KOPT-K1 (cell line): Measurements from ENCODE around the gene ANXA3.
"Not testable (repeated sequence)": the region's sequence is repeated elsewhere in the genome, so short reads cannot be mapped to it uniquely, and the experiment has no call there.

ENCODE experiments used
- H3K27ac ChIP-seq: fragments of 200-600 bp; sonication (generic); 2 replicates; pipeline ENCODE4 v1.5.1; 2016; ENCODE audit warnings: antibody characterized with exemption, mild to moderate bottlenecking, low read depth, low read length; ENCODE audit not compliant: poor library complexity, severe bottlenecking
- H3K36me3 ChIP-seq: fragments of 200-600 bp; sonication (generic); 2 replicates; pipeline ENCODE4 v1.5.1; 2017; ENCODE audit warnings: antibody characterized with exemption, mild to moderate bottlenecking, low read length, moderate library complexity; ENCODE audit not compliant: insufficient read depth
- H3K9me3 ChIP-seq: fragments of 200-600 bp; sonication (generic); 2 replicates; pipeline ENCODE4 v1.5.1; 2017; ENCODE audit warnings: antibody characterized with exemption, low read length, mild to moderate bottlenecking; ENCODE audit not compliant: insufficient read depth, poor library complexity, severe bottlenecking

ANXA3 gene

DNA sequence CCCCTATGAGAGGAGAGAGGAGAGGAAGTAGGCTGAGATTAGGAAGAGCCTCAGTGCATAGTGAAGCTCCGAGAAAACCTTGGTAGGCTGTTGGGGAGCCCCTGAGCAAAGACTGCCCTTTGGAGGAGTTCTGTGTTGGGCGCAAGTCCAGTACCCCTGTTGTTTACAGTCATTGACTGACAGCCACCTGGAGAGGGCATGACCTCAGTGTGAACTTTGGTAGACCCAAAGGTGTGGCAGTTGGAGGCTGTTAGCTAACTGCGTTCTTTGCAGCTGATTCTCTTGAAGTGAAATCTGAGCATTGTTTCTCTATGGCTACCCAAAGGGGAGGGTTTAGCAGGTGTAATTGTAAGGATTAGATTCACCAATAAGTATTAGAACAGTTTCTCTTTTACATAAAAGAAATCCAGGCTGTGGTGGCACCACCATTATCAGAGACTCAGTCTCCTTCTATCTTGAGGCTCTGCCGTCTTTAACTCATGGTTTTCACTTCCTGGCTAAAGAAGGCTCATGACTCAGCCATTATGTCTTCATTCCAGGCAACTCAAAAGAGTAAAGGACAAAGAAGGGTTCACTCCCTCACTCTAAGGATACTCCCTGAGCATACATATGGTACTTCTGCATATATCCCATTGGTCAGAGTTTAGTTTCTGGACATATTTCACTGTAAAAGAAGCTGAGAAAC is 33.4 kb downstream of the ANXA3 start:
- no peak overlapping the region for H3K27ac ChIP-seq
- H3K9me3 ChIP-seq, result no peaks in the 10 kb centered on the region
- no peaks in the 10 kb centered on the region for H3K36me3 ChIP-seq

DNA sequence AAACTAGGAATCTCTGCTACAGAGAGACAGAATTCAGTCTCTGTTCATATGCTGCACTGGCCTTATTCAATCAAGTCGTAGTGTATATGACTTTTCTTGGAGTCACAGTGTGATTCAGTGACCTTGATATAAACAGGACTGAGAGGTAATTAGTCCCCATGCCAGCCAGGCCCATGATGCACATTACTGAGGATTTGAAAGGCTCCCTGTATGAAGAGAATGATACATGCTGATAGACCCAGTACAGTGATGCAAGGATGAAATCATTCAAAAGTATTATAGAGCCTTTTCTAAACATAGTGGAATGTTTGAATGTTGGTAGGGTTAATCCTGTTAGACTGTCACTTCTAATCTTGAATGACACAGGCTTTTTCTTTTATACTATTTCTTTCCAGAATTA is 34.1 kb downstream of the ANXA3 start:
- Histone ChIP-seq H3K9me3 (no peaks in the 10 kb centered on the region), H3K36me3 (no peaks in the 10 kb centered on the region), H3K27ac (no peak overlapping the region)

DNA sequence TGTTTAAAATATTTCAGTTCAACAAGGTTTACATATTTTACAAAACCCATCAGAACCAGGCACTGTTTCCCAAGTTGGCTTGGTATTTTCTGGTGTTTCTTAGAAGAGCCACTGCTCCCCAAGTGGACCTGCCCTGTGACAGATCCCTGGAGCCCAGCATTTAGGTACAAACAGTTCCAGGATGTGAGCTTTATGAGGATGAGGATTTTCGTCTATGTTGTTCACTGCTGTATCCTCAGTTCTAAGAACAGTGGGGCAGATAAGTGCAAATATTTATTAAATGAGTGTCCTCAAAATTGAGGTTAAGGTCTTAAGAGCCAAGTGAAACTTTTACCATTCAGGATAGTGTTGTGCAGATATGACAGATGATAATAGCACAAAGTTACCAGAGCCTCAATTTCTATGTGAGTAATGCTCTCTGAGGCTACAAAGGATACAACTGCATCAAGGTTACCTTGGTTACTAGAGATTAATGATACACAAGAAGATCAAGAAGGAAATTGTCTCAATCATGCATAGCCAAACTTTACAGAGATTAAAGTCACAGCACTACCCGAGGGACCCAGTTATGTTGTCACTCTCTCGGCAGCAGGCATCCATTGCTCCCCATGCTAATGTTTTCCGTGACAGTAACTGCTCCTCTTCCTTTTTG is 37.5 kb downstream of the ANXA3 start:
- no peaks in the 10 kb centered on the region for H3K36me3 ChIP-seq
- H3K27ac ChIP-seq, result no peak overlapping the region
- H3K9me3 ChIP-seq, result no peaks in the 10 kb centered on the region

GRCh38 chr4:78591404-78591803 is 39.8 kb downstream of the ANXA3 start:
- Histone ChIP-seq H3K9me3 (no peaks in the 10 kb centered on the region), H3K36me3 (no peaks in the 10 kb centered on the region), H3K27ac (no peak overlapping the region)

- Histone ChIP-seq H3K36me3 (no peaks in the 10 kb centered on the region), H3K9me3 (no peaks in the 10 kb centered on the region), H3K27ac (no peak overlapping the region)
These were observed 40.7 kb downstream of the ANXA3 start for GRCh38 chr4:78592088-78592783.

GRCh38 chr4:78596111-78596742 is 44.7 kb downstream of the ANXA3 start:
- Histone ChIP-seq H3K27ac (no peak overlapping the region), H3K9me3 (no peaks in the 10 kb centered on the region), H3K36me3 (no peaks in the 10 kb centered on the region)

- H3K9me3 ChIP-seq, H3K36me3 ChIP-seq, H3K27ac ChIP-seq: not testable (repeated sequence)
These were observed 46.9 kb downstream of the ANXA3 start for GRCh38 chr4:78598431-78598830.

GRCh38 chr4:78599147-78599546 is 47.6 kb downstream of the ANXA3 start:
- Histone ChIP-seq H3K9me3 (no peaks in the 10 kb centered on the region), H3K36me3 (no peaks in the 10 kb centered on the region), H3K27ac (no peak overlapping the region)

DNA sequence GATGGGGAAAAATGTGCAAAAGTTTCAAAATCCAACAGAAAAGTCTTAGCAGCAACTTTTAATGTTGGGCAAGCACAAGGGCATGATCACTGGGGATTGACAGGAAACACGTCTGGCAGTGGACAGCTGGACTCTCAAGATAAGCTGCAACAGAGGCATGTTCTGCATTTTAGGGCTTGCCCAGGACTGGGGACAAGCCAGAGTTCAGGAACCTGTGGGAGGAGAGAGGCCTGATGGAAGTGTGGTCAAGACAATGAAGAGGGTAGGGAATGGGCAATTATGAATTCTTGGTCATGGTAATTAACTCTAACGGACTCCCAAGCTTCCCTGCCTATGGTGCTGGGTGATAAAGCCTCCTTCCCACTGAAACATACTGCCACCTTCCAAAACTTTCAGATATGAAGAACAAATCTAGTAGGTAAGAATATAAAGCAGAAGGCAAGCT is 48.4 kb downstream of the ANXA3 start:
- H3K9me3 ChIP-seq, result no peaks in the 10 kb centered on the region
- H3K27ac ChIP-seq, result no peak overlapping the region
- no peaks in the 10 kb centered on the region for H3K36me3 ChIP-seq

DNA sequence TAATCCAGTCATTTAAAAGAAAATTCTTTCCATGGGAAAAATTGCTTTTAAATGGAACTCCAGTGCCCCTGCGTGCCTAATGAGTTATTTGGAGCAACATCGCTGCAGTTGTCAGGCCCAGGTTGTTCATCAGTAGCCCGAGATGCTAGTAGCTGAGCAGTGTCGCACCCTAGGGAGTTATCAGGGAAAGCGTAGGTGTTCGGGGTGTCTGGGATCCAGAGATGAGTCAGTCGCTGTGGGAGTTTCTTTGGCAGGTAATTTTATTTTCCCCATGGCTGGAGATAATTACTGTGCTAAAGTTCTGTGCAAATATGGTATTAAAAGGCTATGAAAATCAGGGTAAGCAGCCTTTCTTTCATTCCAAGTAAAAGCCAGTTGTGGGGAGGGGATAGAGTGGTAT is 49.4 kb downstream of the ANXA3 start:
- Histone ChIP-seq H3K36me3 (no peaks in the 10 kb centered on the region), H3K27ac (no peak overlapping the region), H3K9me3 (no peaks in the 10 kb centered on the region)

- no peaks in the 10 kb centered on the region for H3K36me3 ChIP-seq
These were observed 50.8 kb downstream of the ANXA3 start for GRCh38 chr4:78602334-78602733.

GRCh38 chr4:78603384-78603783 is 51.8 kb downstream of the ANXA3 start:
- H3K36me3 ChIP-seq, result no peaks in the 10 kb centered on the region
- no peaks in the 10 kb centered on the region for H3K9me3 ChIP-seq
- no peak overlapping the region for H3K27ac ChIP-seq

More at GRCh38 chr4:78602334-78602733, 50.8 kb downstream of the ANXA3 start:
- Histone ChIP-seq H3K9me3 (no peaks in the 10 kb centered on the region), H3K27ac (no peak overlapping the region)

GRCh38 chr4:78604988-78605387 is 53.4 kb downstream of the ANXA3 start:
- no peak overlapping the region for H3K27ac ChIP-seq
- no peaks in the 10 kb centered on the region for H3K9me3 ChIP-seq
- H3K36me3 ChIP-seq, result no peaks in the 10 kb centered on the region

GRCh38 chr4:78606035-78606434 is 54.5 kb downstream of the ANXA3 start:
- no peaks in the 10 kb centered on the region for H3K36me3 ChIP-seq
- H3K9me3 ChIP-seq, result no peaks in the 10 kb centered on the region
- no peak overlapping the region for H3K27ac ChIP-seq

- no peaks in the 10 kb centered on the region for H3K9me3 ChIP-seq
- H3K27ac ChIP-seq, result no peak overlapping the region
- no peaks in the 10 kb centered on the region for H3K36me3 ChIP-seq
These were observed 55.0 kb downstream of the ANXA3 start for GRCh38 chr4:78606530-78607095.
